Measurements from ENCODE around the gene CGB2.
"Not testable (repeated sequence)": the region's sequence is repeated elsewhere in the genome, so short reads cannot be mapped to it uniquely, and the experiment has no call there.

GRCh38 chr19:49042666-49043065 is 11.0 kb downstream of the CGB2 start:
- not testable (repeated sequence) for TF ChIP-seq EP300 (IDR thresholded peaks at IDR 0.05; ENCODE audit: low read depth); POLR2A (IDR thresholded peaks at IDR 0.05)
- TF ChIP-seq, protein P1, sequence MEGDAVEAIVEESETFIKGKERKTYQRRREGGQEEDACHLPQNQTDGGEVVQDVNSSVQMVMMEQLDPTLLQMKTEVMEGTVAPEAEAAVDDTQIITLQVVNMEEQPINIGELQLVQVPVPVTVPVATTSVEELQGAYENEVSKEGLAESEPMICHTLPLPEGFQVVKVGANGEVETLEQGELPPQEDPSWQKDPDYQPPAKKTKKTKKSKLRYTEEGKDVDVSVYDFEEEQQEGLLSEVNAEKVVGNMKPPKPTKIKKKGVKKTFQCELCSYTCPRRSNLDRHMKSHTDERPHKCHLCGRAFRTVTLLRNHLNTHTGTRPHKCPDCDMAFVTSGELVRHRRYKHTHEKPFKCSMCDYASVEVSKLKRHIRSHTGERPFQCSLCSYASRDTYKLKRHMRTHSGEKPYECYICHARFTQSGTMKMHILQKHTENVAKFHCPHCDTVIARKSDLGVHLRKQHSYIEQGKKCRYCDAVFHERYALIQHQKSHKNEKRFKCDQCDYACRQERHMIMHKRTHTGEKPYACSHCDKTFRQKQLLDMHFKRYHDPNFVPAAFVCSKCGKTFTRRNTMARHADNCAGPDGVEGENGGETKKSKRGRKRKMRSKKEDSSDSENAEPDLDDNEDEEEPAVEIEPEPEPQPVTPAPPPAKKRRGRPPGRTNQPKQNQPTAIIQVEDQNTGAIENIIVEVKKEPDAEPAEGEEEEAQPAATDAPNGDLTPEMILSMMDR (IDR thresholded peaks at IDR 0.05): not testable (repeated sequence)
